ENCODE measurements around the gene CAPSL. TPM values are rescaled to one million over a fixed set of nuclear protein-coding genes. Genes with fewer than 3 reads are reported as not detected.

Gene CAPSL
- not detected in 2 replicates for total RNA-seq

GRCh38 chr5:35938568-35939227 lies at the start of gene CAPSL:
Gene CAPSL (minus strand): TSS chr5:35938622. CDS start chr5:35921120, 17,502 bp downstream.

GRCh38 chr5:35856765-35857351 lies 81.6 kb downstream of the CAPSL start, which contains the start of gene IL7R:
Gene IL7R (plus strand): TSS chr5:35856891. CDS start chr5:35856978, 87 bp downstream.

Small RNAs within 50 kb of the gene (small RNA-seq; reads per million reads assigned to genes)
- not detected for gene AC112204.1 (ENCODE audit: low replicate concordance)

Other genes with a start within 250 kb of the CAPSL start
- gene IL7R, start 81.7 kb downstream of the CAPSL start, total RNA-seq = 5.5 and 31.1 TPM in 2 replicates
- gene UGT3A1, start 52.8 kb upstream of the CAPSL start, total RNA-seq = not detected in 2 replicates
- gene UGT3A2, start 128.3 kb upstream of the CAPSL start, total RNA-seq = not detected in 2 replicates
- gene LMBRD2, start 213.3 kb upstream of the CAPSL start, total RNA-seq = 20.6 and 20.8 TPM in 2 replicates
- 33.0 and 56.8 TPM in 2 replicates for gene SKP2, start 213.5 kb upstream of the CAPSL start, total RNA-seq